Measurements from ENCODE around the gene LRRC26. TPM values are rescaled to one million over a fixed set of nuclear protein-coding genes. Genes with fewer than 3 reads are reported as not detected.

Gene LRRC26
- polyA plus RNA-seq, 2 of the 4 experiments (the other 2 are of a cell fraction) = 0.08 to 1.0 TPM

DNA sequence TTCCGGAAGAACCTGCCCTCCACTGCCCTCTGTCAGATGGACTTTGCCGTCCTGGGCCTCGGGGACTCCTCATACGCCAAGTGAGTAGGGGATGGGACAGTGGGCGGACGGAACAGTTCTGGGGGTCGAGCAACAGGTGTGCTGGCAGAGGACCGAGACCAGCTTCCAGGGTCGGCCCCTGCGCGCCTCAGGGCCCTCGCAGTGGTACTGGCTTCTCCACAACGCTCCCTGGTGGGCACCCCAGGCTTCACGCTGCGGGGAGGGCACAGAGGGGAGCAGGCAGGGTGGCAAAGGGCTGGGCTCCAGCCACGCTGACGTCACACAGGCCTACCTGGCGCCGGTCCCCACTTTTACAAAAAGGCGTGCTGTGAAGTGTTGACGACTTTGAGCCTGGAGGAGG, 42.7 kb upstream of the LRRC26 start:
- ATAC-seq (peak in 1 of 2 experiments; percentile 36; a peak in 3 of 6 replicates), FAIRE-seq (no peak), DNase-seq (ENCODE audit: low read depth in 1 of 2, low spot score in 1 of 2) (no peak)
- CTCF ChIA-PET = interaction anchor here (0.9 to 9.9 kb wide), 7 partner anchors 11 to 145 kb away, joined by 3 to 71 read pairs (median 4); partner anchors contain the start of genes RNF224, SSNA1 and TUBB4B
- no peaks in the 10 kb centered on the region for H3K9me3 ChIP-seq
- no peak overlapping the region for H3K4me2 ChIP-seq
- H3K4me1 ChIP-seq = peaks cover 9% of the 10 kb centered on the region
- no peak for TF ChIP-seq RFX5 (IDR thresholded peaks at IDR 0.05)
- no peak for TF ChIP-seq TP53 (CRISPR knock-in tag; IDR thresholded peaks at IDR 0.05)
- no peak overlapping the region for H3K4me3 ChIP-seq
- 86% methylated on average over 19 of the region's 21 CpGs for WGBS (ENCODE audit: missing lambda C conversion rate)
- POLR2A ChIA-PET = no interaction called here
- H3K27ac ChIP-seq = no peak overlapping the region

DNA sequence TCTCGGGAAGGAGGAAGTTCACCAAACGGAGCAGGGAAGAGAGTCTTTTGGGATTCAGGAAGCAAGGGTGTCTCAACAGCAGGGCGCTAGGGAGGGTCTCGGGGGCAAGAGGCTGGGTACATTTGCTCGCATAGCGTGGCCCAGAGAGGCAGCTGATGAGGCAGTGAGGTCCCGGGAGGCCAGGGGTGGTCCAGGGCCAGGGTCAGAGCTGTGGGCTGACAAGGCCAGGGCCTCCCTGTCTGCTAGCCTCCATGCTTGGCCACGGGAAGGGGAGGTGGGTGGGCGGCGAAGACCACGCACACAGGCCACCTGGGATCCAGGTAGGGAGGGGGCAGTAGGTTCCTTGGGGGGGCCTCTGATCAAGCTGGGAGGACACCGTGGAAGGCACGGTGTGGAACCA, 41.7 kb upstream of the LRRC26 start:
- no peaks in the 10 kb centered on the region for H3K9me3 ChIP-seq
- no peak for FAIRE-seq
- TF ChIP-seq JUN (IDR thresholded peaks at IDR 0.05) = 0 out of 5 replicates have a peak, but pooled peaks of 1 of the 2 experiments have one; percentile 4
- no peak for TF ChIP-seq PHF8 (IDR thresholded peaks at IDR 0.05; ENCODE audit: borderline replicate concordance, low read depth)
- no peak overlapping the region for H3K4me3 ChIP-seq
- POLR2A ChIA-PET = no interaction called here
- H3K4me1 ChIP-seq = peaks cover 7% of the 10 kb centered on the region
- H3K27ac ChIP-seq = no peak overlapping the region
- CTCF ChIA-PET = interaction anchor here (1.5 to 9.9 kb wide), 4 partner anchors 16 to 33 kb away, joined by 3 to 71 read pairs (median 11); partner anchors contain the start of genes RNF224, SSNA1 and TUBB4B
- no peak overlapping the region for H3K4me2 ChIP-seq
- ATAC-seq = no peak
- 84% methylated on average over 13 of the region's 13 CpGs for WGBS (ENCODE audit: missing lambda C conversion rate)
- DNase-seq (ENCODE audit: low read depth in 1 of 2, low spot score in 1 of 2) = no peak

DNA sequence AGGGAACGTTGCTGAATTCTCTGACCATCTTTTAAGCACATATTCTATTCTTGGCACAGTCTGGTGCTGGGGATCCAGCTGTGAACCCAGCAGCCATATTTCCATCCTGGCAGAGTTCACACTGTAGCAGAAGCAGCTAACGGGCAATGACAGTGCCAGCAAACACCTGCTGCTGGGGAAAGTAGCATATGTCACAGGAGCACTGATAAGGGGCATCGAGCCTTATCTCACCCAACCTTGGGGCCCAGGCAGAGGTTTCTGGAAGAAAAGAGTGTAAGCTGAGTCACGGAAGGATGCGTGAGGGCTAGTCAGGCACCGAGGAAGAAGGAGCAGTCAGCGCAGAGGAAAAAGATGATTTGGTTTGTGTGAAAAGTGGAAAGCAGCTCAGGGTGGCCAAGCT, 36.8 kb upstream of the LRRC26 start:
- TF ChIP-seq EHF (CRISPR knock-in tag; IDR thresholded peaks at IDR 0.05) (no peak), KDM1A (IDR thresholded peaks at IDR 0.05; ENCODE audit: low read depth) (no peak), TP53 (CRISPR knock-in tag; IDR thresholded peaks at IDR 0.05) (no peak), RAD21 (conservative IDR thresholded peaks at IDR 0.05 in 1 of 2, IDR thresholded peaks at IDR 0.05 in 1 of 2) (no peak), RARB (CRISPR knock-in tag; IDR thresholded peaks at IDR 0.05) (no peak), GATA3 (IDR thresholded peaks at IDR 0.05; ENCODE audit: borderline replicate concordance) (no peak), CBX8 (IDR thresholded peaks at IDR 0.05) (no peak), MAFK (IDR thresholded peaks at IDR 0.05; ENCODE audit: partially characterized antibody) (no peak), HOXA7 (CRISPR knock-in tag; IDR thresholded peaks at IDR 0.05) (no peak), NPAS2 (CRISPR knock-in tag; IDR thresholded peaks at IDR 0.05; ENCODE audit: borderline replicate concordance) (no peak), ZC3H11A (IDR thresholded peaks at IDR 0.05) (no peak), HEYL (CRISPR knock-in tag; IDR thresholded peaks at IDR 0.05) (no peak), ZFP36 (IDR thresholded peaks at IDR 0.05; ENCODE audit: borderline replicate concordance, partially characterized antibody) (no peak), POLR2AphosphoS2 (conservative IDR thresholded peaks at IDR 0.05; ENCODE audit: low read length) (no peak), KDM5A (IDR thresholded peaks at IDR 0.05) (no peak), RFX5 (IDR thresholded peaks at IDR 0.05) (no peak)
- TF ChIP-seq, protein P1, sequence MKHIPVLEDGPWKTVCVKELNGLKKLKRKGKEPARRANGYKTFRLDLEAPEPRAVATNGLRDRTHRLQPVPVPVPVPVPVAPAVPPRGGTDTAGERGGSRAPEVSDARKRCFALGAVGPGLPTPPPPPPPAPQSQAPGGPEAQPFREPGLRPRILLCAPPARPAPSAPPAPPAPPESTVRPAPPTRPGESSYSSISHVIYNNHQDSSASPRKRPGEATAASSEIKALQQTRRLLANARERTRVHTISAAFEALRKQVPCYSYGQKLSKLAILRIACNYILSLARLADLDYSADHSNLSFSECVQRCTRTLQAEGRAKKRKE (CRISPR knock-in tag; IDR thresholded peaks at IDR 0.05; ENCODE audit: low read depth) = no peak
- TF ChIP-seq, protein P2, sequence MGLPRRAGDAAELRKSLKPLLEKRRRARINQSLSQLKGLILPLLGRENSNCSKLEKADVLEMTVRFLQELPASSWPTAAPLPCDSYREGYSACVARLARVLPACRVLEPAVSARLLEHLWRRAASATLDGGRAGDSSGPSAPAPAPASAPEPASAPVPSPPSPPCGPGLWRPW (IDR thresholded peaks at IDR 0.05) = no peak
- TF ChIP-seq, protein P3, sequence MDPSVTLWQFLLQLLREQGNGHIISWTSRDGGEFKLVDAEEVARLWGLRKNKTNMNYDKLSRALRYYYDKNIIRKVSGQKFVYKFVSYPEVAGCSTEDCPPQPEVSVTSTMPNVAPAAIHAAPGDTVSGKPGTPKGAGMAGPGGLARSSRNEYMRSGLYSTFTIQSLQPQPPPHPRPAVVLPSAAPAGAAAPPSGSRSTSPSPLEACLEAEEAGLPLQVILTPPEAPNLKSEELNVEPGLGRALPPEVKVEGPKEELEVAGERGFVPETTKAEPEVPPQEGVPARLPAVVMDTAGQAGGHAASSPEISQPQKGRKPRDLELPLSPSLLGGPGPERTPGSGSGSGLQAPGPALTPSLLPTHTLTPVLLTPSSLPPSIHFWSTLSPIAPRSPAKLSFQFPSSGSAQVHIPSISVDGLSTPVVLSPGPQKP (IDR thresholded peaks at IDR 0.05; ENCODE audit: low read depth, low read length) = no peak
- H3K4me3 ChIP-seq = peak overlapping the region; percentile 93
- FAIRE-seq = no peak
- H3K4me1 ChIP-seq = peaks cover 24% of the 10 kb centered on the region
- WGBS (ENCODE audit: missing lambda C conversion rate) = 65% methylated on average over 7 of the region's 7 CpGs
- H3K9me3 ChIP-seq = no peaks in the 10 kb centered on the region
- H3K4me2 ChIP-seq = peak overlapping the region; percentile 86
- H3K27ac ChIP-seq = peak overlapping the region in 1 of 2 experiments; percentile 97; a peak in 3 of 6 replicates
- ChIA-PET POLR2A (interaction anchor here (1.1 to 1.5 kb wide), 2 partner anchors 18 to 34 kb away, joined by 3 to 5 read pairs; partner anchors contain the start of genes SSNA1 and TUBB4B), CTCF (interaction anchor here (0.9 to 4.0 kb wide), 6 partner anchors 12 to 65 kb away, joined by 3 to 24 read pairs (median 6); partner anchors contain the start of genes ANAPC2, RNF224 and SSNA1)
- no peak for DNase-seq (ENCODE audit: low read depth in 1 of 2, low spot score in 1 of 2)
- ATAC-seq = no peak

Measured in A549 (cell line).